NCI-H1436 treated with DMSO at 0.1 percent for 48 hours (cell line): ENCODE measurements around the gene GPX3.

ENCODE experiments used
- DNase-seq: peaks from one replicate; lab custom pipeline; 2025; lab: John Stamatoyannopoulos, UW

GPX3 gene

DNA sequence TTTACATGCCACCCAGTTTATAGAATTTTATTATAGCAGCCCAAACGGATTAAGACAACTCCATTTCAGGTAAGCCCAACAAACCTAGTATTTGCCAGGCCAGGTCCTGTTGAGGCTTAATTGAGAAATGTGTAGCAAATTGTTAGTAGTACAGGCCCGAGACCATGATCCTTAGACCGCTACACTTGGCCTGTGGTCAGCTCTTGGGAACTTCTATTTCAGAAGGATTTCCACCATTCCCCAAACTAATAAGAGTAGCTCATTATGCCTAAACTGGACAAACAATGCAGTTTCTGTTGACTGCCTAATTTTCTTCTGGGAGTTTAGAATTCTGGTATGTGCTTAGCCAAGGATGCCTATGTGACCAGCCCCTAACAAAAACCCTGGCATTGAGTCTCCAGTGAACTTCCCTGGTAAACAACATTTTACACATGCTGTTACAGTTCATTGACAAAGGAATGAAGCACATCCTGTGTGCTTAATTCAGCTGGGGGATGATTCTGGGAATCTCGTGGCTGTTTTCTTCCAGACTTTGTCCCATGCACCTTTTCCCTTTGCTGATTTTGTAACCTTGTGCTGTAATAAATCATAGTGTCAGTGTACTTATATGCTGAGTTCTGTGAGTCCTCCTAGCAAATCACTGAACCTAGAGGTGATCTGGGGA, 5.6 kb upstream of the GPX3 start:
- DNase-seq = no peak

- DNase-seq = no peak
These were observed 4.3 kb upstream of the GPX3 start for GRCh38 chr5:151015974-151016587.

DNA sequence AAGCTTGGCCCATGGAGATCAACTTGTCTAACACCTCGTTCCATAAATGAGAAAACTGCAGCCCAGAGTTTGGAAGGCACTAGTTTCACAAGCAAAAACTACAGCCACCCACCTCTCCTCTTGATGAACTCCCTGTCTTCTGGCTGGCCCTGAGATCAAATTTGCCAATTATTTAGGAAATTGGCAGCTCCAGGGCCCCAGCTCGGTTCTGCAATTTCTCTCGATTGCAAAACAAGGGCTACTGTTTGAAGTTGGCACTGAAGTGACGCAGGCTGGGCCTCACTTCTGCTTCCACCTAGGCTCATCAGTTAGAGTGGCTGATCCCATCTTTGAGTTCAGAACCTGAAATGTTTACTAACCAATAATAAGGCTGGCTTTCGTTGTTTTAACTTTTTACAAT, 3.7 kb upstream of the GPX3 start:
- no peak for DNase-seq

- DNase-seq = no peak
These were observed 2.5 kb upstream of the GPX3 start for GRCh38 chr5:151017897-151018296.

GRCh38 chr5:151018846-151019245, 1.5 kb upstream of the GPX3 start:
- no peak for DNase-seq

DNA sequence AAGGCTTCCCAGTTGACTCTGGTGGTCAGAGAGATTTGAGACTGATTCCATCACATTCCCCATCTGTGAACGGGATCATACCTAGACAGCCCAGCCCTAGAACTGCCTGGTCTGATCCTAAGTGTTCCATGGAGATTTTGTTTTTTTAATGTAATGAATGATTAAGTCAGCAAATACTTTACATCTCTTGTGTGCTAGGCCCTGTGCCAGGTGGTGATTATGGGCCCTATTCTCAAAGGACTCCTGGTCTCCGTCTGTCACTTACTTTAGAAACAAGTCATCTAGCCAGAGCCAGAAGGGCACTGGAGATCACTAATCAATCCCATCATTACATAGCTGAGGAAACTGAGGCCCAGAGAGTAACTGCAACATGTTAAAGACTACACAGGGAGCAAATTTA, 1.1 kb upstream of the GPX3 start:
- DNase-seq = no peak

DNA sequence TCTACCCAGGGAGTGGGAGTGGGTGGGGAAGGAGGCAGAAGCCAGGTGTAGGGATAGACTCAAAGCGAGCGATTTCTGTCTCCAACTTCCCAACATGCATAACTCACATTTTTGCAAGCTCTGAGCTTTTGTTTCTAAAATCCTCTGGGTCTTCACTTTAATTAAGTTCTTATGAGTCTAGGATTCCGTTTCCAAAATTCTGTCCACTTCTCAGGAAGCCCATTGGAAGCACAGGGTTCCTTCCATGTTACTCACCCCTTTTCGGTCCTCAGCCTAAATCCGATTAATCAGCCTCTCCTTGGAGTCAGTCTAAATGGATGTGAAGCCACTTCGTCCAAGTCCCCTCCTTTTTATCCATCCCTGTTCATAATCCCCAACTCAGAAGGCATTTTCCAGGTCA, 1.4 kb downstream of the GPX3 start:
- no peak for DNase-seq

DNA sequence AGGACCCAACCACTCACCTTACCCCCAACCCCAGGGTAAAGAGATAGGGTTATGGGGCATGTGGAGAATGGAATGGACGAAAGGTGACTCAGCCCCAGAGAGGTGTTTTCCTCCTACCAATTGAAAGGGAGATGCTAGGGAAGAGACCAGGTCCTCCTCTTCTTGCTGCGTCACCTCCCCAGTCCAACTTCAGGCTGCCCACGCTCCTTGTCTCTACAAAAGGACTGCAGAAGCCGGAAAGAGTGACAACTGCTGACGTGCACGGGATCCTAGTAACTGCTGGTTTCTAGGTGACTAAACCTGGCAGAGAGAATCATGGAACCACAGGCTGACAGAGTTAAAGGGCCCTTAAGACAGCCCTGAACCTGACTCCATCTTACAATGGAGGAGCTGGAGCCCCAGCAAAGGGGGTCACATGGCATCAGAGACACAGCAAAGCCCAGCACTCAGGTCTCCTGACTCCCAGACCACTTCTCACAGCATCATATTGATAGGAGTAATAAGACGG, 2.2 kb downstream of the GPX3 start:
- DNase-seq = no peak

DNA sequence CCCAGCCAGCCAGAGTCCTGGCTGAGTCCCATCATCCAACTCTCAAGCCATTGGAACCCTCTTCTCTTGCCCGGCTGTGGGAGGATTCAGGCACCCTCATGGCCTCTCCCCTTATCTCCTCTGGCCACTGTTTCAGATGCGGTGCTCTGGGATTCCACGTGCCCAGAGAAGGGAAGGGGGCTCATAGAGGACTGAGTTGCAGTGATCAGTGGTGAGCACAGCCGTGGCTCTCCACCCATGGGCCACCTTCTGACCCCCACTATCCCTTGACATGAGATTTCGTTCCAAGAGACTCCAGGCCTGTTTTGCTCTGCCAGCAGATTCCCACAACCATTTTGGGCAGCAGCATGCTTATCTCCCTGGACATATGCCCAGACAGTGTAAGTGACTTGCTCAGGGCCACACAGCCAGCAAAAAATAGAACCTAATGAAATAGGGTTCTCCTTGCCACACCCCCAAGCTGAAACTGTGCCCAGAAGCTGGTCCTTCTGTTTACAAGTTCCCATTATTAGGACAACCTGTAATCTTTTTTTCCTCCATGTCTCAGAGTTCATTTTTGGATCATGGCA, 2.7 kb downstream of the GPX3 start:
- no peak for DNase-seq

- no peak for DNase-seq
These were observed 3.3 kb downstream of the GPX3 start for GRCh38 chr5:151023651-151024050.

DNA sequence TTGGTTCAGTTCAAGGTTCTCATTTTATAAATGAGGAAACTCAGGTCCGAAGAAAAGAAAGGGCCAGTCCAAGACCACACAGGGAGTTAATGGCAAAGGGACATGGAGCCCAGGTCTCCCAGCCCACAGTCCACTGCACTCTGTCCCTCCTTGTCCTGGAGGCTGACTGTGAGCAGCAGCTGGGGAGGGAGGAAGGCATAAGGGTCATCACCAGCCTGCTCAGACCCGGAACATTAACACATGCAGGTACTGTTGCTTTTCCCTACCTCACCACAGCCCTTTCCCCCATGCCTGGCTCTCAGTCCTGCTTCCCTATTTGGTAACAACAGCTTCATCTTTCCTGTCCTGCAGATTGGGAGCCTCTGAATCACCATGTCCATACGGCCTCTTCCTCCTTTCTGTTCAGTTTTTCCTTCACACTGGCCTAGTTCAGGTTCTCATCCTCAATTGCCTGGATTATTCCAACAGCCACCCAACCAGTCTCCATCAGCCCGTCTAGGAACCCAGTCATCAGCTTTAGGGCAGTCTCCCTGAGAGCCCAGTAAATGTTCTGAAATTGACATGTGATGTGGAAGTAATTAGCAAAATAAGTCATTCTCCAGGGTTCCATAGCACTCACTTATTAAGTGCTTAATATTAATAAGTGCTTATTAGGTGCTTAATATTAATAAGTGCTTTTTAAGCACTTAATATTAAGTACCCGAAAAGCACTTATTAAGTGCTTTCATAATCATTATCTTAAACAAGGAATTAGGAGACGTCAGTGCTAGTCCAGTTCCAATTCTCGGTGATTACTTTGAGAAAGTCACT, 4.3 kb downstream of the GPX3 start:
- DNase-seq = no peak

DNA sequence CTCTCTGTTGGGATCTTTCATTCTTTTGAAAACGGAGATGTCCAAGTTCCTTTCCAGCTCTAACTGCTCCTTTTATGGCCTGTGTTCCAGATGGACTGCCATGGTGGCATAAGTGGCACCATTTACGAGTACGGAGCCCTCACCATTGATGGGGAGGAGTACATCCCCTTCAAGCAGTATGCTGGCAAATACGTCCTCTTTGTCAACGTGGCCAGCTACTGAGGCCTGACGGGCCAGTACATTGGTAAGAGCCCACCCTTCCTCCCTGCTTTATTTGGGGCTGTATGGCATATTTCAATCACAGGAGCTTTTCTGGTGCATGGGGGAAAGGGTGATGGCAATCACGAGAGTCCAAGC, 4.8 kb downstream of the GPX3 start:
- no peak for DNase-seq

DNA sequence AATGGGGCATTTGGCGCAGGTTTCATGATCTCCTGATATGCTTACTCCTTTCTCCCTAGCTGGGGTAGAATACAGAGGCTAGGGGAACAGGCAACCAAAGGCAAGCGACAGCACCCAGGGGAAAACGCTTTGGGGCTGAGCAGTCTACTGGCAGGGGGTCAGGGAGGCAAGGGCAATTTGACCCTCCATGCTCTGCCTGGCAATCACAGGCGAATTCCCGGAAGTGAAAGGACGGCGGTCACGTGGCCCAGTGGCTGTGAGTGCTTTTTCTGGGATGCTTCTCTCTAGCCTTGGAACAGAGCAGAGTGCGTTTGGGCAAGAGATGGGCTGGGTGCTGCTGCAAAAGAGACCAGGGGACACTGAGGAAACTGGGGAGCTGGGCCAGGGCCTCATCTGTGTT, 5.7 kb downstream of the GPX3 start:
- DNase-seq = no peak

- no peak for DNase-seq
These were observed 6.3 kb downstream of the GPX3 start for GRCh38 chr5:151026679-151027078.

GRCh38 chr5:151027961-151028479, 7.6 kb downstream of the GPX3 start:
- DNase-seq = no peak

DNA sequence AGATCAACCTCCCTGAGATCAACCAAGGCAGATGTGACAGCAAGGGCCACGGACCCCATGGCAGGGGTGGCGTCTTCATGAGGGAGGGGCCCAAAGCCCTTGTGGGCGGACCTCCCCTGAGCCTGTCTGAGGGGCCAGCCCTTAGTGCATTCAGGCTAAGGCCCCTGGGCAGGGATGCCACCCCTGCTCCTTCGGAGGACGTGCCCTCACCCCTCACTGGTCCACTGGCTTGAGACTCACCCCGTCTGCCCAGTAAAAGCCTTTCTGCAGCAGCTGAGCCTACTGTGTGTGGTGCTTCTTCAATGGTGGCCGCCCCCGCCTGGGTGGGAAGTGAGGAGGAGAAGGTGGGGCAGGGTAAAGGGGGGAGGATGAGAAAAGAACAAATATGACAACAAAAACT, 8.3 kb downstream of the GPX3 start:
- DNase-seq = no peak

- no peak for DNase-seq
These were observed 9.0 kb downstream of the GPX3 start for GRCh38 chr5:151029179-151030055.

- DNase-seq = no peak
These were observed 9.6 kb downstream of the GPX3 start for GRCh38 chr5:151030056-151030336.

GRCh38 chr5:151030379-151030778, 10.0 kb downstream of the GPX3 start:
- DNase-seq = no peak

DNA sequence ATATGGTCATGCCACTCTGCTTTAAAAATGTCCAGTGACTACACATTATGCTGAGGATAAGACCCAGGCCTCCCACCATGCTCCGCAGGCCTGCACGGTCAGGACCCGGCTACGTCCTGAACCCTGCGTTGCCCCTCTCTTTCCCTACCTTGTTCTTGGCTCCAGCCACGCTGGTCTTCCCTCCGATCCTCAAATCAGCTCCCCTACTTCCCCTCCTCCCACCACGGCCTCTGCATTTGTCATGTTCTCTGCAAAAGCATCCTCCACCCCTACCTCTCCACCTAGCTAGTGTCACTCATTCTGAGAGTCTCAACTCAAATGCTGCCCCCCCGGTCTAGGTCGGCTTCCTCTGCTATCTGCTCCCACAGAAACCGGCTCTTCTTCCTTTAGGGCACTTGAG, 11.2 kb downstream of the GPX3 start:
- no peak for DNase-seq

GRCh38 chr5:151033217-151033934, 13.0 kb downstream of the GPX3 start:
- no peak for DNase-seq
